GM18519 (cell line): ENCODE data around the gene ZDHHC1.

ENCODE experiments used
- ATAC-seq: cut with Tn5 transposase; IDR thresholded peaks from one replicate; pipeline ENCODE4 v1.9.1; 2021; ENCODE audit warnings: mild to moderate bottlenecking, moderate library complexity; ENCODE audit not compliant: unreplicated experiment, low FRiP score

Gene ZDHHC1

DNA sequence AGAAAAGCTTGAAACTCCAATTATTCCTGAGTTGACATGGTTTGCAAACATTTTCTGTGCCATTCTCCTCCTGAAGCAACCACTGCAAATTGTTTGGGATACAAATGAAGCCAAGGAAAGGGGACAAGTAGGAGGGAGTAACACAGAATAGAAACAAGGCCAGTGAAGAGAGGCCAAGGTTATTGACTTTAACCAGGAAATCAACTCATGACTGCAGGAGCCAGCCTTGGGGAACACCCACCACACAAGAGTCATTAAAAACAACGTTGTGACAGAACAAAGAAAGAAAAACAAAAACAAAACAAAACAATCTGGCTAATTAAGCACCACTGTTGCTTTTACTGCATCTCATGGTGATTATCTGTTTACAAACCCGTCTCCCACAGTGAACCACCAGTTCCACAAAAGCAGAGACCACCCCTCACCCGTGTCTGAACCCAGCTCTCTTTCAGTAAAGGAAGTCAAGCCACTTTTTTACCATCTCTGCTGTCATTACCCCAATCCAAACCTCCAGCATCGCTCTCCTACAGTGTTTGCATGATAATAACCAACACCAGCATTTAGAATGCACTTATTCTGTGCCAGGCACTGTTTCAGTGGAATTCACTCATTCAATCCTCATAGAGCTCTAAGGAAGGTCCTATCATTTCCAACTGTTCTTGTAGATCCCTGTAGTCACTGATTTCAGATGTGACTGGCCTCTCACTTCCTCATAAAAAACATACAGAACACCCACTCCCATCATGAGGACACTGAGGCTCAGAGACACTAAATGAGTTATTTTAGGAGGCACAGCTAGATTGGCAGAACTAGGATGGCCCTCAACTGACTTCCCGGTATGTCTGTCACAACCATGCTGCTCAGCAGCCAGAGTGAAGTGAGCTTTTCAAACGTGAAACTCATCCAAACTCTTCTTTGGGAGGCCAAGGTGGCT, 2.0 kb downstream of the ZDHHC1 start:
- ATAC-seq = no peak

DNA sequence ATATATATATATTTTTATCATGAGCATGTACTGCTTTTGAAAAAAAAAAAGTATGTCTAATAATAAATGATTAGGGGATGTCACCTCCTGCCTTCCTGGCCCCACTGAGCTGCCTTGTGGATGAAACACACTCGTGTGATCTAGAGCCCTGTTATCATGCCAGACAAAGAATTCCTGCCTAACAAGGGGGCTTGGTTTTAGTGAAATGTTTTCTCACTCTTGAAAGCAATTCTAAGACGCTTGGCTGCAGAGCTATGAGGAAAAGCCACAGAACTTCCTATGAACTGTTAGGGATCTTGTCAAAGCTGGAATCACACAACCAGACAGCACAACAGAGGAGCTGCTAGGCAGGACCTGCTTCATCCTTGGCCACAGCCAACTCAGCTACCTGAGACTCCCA, 4.0 kb downstream of the ZDHHC1 start:
- ATAC-seq = no peak

DNA sequence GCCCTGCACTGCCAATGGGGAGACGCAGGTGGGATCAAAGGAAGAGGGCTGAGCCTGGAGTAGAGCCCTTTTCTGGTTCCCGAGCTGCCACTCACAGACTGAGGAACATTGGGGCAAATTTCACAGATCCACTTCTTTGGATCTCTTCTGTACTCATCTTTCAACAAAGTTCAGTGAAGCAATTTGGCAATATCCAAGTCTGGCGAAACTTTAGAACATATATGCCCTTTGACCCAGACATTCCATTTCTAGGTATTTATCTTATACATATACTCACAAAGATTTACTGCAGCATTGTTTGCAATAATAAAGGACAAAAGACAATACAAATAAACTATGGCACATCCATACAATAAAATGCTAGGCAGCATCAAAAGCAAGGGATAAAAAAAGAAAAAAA, 4.9 kb downstream of the ZDHHC1 start:
- no peak for ATAC-seq

DNA sequence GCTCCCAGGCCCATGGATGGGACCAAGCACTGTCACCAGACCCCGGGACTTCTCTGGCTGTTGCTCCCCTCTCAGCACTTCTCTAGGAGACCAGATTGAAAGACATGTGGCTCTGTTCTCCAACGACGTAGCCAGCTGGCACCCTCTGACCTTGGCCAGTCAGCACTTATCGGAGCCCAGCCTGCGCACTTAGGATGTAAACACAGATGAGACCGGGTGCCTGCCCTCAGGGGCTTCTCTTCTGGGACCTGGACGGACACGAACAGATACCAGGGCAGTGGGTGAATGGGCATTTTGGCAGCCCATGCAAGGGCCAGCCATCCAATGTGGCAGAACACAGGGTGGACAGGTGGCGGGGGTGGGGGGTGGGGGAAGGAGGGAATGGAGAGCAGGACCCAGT, 6.6 kb downstream of the ZDHHC1 start:
- ATAC-seq = no peak

DNA sequence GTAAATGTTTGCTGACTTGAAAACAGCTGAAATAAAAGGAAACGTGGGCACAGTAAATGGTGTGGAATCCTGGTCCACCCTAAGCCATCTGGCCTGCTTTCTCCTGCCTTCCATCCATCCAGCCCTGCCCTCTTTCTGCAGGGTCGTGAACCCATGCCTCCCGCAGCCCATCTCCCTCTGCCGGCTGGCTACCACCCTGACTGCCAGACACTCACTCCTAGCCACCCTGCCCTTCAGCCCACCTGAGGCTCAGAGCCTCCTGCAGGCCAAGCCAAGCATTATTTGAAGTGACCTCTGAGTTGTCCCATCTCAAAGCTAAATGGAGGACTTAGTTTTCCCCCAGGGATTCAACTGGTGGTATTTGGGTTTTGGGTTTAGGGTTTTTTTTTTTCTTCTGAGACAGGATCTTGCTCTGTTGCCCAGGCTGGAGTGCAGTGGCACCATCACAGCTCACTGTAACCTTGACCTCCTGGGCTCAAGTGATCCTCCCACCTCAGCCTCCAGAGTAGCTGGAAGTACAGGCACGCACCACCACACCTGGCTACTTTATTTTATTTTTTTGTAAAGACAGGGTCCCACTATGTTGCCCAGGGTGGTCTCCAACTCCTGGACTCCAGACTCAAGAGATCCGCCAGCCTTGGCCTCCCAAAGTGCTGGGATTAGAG, 8.4 kb downstream of the ZDHHC1 start:
- ATAC-seq = no peak

DNA sequence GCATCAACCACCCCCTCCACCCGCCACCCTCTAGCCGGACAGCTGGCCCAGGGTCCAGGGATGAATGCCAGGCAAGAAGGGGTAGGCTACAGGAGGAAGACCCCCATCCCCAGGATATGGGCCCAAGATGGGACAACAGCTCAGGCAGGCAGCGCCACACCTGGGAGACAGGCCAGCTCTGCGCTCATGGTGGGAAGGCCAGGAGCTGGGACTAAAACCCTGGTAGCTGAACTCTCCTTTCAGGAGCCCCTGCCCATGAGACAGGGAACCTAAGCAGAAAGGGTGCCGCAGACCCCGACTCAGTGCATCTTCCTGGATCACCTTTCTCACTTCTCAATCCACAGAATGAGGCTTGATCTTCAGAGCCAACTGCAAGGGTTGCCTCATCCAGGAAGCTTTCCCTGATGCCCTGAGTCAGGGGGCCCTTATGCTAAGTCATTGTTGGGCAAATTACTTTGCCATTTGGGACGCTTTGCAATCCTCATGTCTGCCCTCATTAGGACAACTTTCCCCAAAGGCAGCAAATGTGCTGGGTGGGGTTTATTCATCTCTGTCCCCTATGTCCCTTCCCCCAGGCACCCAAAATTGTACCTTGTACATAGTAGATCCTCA, 9.0 kb downstream of the ZDHHC1 start:
- ATAC-seq = no peak

DNA sequence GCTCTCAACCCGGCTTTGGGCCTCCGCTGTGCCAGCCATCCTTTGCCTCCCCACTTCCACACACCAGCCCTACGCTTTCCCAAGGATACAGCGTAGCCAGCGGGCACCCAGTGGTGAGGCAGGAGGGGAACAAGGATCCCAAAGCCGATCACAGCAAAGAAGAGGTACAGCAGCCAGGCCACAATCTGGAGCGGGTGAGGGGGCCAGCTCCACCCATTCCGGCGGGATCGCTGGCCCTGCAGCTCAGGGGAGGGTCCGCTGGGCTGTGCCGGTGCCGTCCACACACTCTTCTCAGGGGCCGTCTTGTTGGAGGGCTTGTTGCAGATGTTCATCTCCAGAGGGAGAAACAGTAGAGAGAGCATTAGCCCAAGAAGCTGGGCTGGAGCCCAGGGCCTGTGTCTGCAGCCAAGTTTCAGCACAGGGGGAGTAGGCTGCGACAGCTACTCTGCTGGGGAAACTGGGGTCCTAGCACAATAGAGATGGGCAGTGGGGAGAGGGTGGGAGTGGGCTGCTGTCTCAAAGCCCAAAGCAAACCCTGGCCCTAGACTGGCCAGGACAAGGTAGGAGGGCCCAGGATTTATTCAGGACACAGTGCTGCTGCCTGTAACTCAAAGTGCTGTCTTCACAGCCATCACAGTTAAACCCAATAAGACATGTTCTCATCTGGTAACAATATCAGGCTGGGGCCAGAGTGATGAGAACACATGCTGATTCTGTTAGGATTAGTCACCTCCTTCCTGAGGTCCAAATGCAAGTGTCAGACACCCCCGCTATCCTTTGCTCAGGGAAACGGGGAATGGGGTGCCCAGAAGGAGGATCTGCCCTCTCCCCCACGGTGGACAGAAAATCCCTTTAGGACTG, 9.9 kb downstream of the ZDHHC1 start:
- ATAC-seq = no peak

DNA sequence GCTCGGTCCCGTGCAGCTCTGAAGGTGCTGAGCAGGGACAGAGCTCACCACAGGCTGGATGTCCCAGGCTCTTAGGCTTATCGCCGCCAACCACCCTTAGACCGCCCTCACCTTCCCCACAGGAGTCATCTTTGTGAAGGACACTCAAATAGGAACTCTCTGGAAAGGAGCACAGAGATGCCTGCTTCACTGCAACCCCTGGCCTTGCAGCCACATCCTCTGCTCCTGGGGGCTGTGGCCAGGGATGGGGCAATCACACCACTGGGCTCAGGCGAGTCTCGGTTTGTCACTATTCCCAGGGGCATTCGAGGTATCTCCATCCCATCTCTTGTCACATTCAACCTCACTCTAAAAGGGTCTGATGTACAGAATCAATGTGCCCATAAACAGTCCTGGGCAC, 10.9 kb downstream of the ZDHHC1 start:
- ATAC-seq = no peak

DNA sequence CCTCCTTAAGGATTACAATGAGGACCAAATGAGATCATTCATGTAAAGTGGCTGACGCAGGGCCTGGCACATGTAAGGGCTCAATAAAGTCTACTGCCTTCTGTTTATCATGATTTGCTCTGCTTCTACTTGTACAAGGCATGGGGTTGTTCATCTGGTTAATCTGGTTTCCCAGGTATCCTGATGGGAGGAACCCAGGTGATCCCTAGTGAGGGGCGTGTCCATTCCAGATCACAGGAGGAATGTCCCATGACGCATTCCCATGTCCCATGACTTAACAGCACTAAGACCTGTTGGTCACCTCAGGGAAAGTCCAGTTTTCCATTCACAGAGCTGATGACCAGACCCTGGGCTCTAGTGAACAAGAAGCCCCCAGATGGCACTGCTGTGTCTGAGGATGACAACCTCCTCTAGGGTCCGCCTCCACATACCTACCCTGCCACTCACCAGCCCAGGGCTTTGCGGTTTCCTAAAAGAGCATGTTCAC, 11.5 kb downstream of the ZDHHC1 start:
- ATAC-seq = no peak

DNA sequence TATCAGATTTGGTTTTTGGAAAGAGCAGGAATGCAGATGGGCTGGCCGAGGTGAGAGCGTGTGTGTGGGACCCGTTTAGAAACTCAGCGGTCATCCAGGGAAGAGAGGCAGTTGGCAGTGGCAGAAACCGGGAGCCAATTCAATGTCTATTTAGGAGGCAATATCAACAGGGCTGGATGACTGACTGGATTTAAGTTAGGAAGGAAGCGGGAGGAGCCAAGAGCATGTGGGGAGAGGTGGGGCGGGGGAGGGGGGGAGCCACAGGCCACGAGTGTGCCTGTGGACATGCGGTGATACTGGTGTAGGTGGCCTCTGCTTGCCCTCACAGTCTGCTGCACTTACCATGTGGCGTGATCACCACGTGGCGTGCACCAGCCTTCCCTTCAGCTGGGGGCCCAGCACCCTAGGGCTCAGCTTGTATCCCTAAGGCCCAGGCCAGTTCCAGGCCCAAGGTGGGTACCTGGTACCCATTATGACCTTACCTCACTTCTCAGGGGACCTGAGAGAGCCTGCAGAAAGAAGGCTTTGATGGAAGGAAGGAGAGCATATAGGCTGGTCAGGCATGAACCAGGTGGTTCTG, 12.2 kb downstream of the ZDHHC1 start:
- ATAC-seq = no peak

DNA sequence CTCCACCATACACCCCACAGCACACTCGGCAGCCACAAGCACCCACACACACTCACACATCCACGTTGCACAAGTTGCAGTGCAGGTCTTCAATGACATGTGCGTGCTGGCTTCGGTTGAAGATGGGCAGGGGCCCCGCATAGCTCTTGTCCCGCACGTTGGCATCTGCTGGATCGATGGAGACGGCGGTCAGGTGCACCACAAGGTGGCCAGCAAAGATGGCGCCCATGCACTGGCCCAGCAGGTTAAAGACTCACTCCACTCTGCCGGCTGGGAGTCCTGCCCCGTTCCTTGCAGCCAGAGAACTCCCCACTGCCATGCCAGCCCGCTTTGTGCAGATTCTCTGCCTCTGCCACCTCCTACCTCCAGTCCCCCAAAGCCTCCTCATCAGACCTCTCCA, 15.4 kb downstream of the ZDHHC1 start:
- no peak for ATAC-seq

DNA sequence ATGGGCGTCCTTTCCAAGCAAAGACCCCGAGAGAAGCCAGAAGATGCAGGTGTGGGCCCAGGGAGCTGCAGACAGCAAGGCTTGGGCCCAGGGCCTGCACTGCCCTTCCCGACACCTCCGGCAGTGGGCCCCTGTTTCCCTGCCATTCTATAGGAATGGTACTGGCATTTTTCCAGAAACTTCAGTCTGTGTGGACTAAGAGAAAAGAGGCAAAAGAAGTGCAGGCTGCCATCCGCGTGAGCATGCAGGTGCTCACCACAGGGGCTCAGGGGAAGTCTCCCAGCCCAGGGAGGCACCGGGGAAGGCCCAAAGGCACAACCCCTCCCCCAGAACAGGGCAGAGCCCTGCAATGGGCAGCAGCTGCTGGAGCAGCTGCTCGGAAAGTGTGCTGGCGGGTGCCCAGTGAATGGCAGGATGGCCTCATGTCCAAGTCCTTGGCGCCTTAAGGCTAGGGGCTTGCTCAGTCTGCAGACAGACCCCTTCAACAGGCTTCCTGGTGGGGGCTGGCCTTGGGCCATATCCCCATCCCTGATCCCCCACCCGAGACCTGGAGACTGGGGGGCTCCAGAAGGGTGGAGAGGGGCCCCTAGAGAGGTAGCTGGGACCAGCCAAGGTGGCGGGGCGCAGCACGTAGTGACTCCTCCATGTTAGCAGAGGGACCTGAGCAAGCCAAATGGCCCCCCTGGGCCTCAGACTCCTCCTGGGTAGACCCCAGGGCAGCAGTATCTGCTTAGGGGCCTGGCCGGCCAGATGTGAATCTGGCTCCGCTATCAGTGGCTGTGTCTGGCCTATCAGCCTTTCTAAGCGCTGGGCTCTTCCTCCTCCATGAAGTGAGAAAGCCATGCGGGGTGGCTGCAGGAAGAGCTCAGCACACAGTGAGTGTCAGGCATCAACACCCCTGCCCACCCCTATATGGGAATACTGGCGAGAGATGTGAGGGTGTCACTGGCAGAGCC, 16.2 kb downstream of the ZDHHC1 start:
- no peak for ATAC-seq

DNA sequence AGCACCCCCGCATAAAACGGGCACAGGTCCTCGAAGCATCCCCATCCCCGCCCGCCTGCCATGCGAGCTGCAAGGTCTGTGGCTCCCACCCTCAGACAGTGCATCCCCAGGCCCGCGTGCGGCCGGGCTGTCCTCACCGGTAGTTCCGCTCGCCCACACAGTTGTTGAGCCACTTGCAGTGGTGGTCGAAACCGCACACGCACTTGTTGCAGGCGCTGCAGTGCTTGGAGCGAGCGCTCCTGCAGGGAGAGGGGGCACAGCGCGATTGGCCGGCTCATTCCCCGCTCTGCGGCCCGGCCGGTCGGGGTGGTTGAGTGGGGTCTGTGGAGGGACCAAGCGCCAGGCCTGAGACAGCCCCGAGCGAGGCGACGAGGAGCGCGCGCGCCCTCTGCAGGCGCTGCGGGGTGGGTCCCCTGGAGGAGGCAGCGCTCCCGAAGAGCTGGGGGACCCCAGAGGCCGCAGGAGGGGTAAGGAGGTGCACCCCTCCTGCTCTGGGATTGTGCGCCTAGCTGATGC, 17.0 kb downstream of the ZDHHC1 start:
- ATAC-seq = no peak

DNA sequence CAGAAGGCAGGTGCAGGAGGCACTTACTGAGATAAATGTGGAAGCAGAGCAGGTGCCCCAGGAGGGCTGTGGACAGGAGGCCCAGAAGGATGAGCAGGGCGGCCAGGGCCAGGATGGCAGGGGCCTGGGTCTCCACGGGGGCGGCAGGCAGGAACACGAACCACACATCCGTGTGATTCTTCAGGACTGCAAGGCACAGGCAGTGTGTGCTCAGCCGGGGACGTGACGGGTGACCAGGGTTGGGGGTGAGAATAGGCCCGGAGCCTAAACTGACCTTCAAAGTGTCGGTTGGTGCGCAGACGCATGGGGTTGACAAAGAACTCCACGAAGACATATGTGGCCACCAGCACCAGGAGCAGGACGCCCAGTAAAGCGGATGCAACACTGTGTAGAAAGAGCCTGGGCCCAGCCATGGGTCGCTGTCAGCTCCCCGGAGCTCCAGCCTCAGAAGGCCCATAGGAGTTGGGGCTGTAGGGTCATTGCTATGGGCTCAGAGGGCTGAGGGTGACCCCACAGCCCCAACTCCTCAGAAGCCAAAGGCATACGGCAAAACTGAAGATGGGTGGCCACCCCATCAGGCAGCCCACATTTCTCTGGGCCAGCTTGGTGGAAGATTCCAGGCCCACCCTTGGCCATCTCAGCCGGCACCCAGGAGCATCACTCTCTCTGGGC, 17.6 kb downstream of the ZDHHC1 start:
- ATAC-seq = no peak

DNA sequence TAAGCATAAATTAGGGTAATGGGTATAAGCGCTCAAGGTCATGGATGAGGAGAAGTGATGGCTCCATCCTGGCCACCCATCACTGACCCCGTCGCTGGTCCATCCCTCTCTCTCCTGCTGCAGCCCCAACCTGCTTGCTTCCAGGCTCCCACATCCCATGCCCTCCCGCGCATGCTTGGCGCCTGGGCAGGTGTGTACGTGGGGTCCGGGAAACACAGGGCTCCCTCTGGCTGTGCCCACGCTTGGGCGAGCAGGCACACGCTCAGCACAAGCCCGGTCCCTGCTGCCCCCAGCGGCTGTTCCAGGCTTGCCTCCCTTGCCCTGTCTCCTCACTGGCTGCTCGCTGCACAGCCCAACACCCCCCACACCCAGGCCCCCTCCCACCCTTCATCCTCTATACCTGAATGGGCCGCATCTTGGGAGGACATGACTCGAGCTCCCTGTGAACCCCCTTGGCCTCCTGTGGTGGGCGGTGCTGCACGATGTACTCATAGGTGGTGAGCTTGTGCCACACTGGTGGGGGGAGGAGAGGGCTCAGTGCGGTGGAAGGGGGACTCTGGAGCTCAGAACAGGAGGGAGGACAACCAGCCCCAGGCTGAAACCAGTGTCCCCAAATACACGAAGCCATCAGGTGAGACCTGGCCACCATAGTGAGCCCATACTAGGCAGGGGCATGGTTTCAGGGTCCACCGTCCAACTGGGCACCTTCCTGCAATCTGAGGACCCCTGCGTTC, 18.3 kb downstream of the ZDHHC1 start:
- no peak for ATAC-seq

DNA sequence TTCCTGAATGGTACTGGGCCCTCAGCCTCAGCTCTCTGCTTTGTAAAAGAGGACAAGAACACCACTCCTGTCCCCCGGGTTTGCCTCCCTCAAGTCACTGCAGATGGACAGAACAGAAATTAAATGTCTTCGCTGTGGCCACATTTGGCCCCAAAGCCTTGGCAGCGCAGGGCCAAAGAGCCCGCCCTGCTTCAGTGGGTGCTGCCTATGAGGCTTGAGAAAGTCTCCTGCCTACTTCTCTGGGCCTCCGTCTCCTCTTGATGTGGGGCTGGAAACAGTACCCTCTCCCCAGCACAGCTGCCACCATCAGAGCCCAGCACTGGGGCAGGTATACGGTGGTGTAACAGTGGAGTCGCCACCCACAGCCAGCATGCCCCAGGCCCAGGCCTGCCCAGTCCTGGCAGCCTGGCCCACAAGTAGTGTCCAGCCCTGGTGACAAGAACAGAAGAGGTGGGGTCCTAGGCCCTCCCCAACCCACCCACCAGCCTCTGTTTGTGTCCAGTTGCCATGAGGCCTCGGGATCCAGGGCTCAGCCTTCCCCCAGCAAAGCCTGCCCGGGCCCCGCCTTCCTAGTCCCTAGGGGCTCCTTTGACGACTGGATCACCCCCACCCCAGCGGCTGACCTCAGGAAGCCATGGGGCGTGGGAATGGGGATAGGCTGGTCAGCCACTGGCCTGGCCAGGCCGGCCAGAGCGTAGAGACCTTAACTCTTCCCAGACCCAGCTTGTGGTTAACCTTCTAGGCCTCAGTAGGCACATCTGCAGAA, 19.1 kb downstream of the ZDHHC1 start:
- ATAC-seq = no peak
